GM21529 (cell line): ENCODE results near the gene TIGD3.

ENCODE experiments used
- ATAC-seq: cut with Tn5 transposase; IDR thresholded peaks from one replicate; pipeline ENCODE4 v1.9.1; 2021; ENCODE audit not compliant: unreplicated experiment

TIGD3 gene

DNA sequence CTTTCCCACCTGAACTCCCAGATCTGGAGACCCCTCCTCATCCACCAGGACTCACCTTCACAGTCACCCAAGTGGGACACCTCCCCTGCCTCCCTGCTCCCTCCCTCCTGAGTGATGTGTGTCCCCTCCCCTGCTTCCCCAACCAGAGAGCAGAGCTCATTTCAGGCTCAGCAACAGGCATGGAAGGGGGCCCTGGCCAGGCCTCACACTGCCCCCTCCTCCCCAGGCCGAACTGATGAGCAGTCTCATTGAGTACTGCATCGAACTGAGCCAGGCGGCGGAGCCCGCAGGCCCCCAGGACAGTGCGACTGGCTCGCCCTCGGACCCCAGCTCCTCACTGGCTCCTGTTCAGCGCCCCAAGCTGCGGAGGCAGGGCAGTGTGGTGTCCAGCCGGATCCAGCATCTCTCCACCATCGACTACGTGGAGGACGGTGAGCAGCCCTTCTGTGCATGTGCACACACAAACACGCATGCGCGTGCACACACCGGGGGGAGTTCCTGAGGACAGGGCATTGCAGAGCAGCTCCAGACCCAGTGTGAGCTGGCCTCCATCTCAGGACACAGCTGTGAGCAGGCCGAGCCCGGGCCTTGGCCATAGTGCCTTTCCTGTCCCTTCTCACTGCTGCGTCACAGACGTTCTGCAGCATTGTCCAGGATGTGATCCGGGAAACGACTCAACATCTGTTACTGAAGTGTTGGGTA, 50.2 kb downstream of the TIGD3 start:
- no peak for ATAC-seq
